Measurements from ENCODE around the gene USH2A. TPM values are rescaled to one million over a fixed set of nuclear protein-coding genes. Genes with fewer than 3 reads are reported as not detected.
"Not testable (repeated sequence)": the region's sequence is repeated elsewhere in the genome, so short reads cannot be mapped to it uniquely, and the experiment has no call there.

USH2A gene
- polyA plus RNA-seq, 1 donor, result 0.05 TPM

GRCh38 chr1:216193839-216194443 lies 229.3 kb downstream of the USH2A start:
- no peak for DNase-seq

- DNase-seq, result no peak
These were observed 232.8 kb downstream of the USH2A start for GRCh38 chr1:216190438-216190837.

- no peak for DNase-seq
These were observed 236.4 kb downstream of the USH2A start for GRCh38 chr1:216186816-216187215.

GRCh38 chr1:216186141-216186540 lies 237.1 kb downstream of the USH2A start:
- no peak for DNase-seq

- DNase-seq, result no peak
These were observed 239.0 kb downstream of the USH2A start for GRCh38 chr1:216184126-216184680.

- no peak for DNase-seq
These were observed 239.8 kb downstream of the USH2A start for GRCh38 chr1:216183454-216183853.

DNA sequence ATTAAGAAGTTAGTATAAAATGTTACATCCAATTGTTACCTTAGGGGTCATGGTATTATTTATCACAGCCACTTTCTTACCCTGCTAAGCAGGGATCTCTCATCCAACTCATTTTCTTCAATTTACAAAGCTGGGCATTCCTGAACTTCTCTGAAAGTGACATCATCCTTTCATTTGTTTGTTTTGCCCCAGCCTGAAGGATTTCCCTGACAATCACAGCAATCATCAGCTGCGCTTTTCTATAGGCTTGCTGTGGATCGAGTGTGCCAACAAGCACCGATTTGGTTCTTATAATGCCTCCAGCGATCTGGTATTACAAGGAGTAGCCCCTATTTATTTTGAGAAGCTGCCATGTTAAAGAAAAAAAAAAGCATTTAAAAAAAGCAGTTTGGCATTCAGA lies 240.2 kb downstream of the USH2A start:
- no peak for DNase-seq

- DNase-seq, result no peak
These were observed 241.7 kb downstream of the USH2A start for GRCh38 chr1:216181590-216181989.

GRCh38 chr1:216178281-216178680 lies 245.0 kb downstream of the USH2A start:
- peak; percentile 36 for DNase-seq

GRCh38 chr1:216176970-216177369 lies 246.3 kb downstream of the USH2A start:
- DNase-seq, result no peak

GRCh38 chr1:216175714-216176113 lies 247.5 kb downstream of the USH2A start:
- DNase-seq, result no peak

- peak; percentile 74 for DNase-seq
These were observed 249.8 kb downstream of the USH2A start for GRCh38 chr1:216173376-216173995.

DNA sequence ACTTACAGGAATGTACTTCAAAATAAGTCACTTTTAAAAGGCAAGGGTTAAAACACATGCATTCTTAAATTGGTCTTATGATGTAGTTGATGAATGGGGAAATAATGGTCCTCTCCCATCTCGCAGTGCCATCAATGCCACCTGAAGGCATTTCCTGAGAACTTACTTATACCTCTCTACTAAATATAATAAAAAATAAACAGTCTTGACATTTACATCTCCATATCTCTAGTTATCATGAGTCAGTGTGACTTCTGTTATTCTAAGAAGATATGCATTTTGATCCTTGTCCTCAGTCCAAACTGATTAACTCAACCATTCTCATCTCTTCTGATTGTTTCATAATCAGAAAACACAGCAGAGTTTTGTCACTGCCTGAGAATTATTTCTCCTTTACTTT lies 253.9 kb downstream of the USH2A start:
- DNase-seq, result no peak

GRCh38 chr1:216168546-216168945 lies 254.7 kb downstream of the USH2A start:
- DNase-seq, result no peak

DNA sequence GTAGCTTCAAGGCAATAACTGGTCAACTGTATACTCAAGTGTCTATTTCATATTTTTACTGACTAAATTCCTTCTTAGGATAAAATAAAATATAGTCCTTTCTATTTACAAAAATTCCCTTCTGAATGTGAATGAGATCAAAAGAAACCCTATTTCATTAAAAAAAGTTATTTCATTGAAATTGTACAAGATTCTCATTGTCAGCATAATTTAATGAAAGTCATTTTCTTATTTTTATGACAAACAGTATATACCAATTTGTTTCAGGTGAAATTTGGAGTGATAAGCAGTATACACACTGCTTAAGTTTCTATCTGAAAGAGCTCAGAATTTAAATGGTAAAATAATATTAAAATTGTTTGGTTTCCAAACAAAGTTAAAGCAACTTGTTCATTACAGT lies 269.2 kb downstream of the USH2A start:
- no peak for DNase-seq

GRCh38 chr1:216153130-216153529 lies 270.1 kb downstream of the USH2A start:
- DNase-seq, result no peak

DNA sequence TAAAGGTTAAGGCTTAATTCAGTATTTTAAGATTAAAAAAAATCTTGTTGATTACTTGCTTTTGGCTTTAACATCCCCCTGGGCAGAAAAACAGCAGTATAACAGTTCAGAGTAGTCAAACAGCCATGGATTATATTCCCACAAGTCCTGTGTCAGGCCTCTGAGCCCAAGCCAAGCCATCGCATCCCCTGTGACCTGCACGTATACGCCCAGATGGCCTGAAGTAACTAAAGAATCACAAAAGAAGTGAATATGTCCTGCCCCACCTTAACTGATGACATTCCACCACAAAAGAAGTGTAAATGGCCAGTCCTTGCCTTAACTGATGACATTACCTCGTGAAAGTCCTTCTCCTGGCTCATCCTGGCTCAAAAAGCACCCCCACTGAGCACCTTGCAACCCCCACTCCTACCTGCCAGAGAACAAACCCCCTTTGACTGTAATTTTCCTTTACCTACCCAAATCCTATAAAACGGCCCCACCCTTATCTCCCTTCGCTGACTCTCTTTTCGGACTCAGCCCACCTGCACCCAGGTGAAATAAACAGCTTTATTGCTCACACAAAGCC lies 277.7 kb downstream of the USH2A start:
- not testable (repeated sequence) for DNase-seq

- no peak for DNase-seq
These were observed 278.4 kb downstream of the USH2A start for GRCh38 chr1:216144661-216145450.

DNA sequence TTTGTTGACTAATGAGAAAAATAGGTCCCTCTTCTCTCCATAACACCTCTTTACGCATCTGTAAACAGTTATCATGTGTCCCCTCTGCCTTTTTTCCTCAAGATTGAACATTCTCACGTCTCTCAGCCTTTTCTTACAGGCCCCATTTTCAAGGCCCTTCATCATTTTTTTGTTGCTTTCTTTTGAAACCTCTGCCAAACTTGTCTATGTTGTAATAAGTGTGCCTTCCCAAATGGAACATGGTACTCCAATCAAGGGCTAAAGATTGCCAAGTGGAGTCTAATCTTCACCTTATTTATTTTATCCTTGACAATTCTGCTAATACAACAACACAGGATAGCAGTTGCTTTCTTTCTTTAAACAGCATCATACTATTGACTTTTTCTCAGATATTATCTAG lies 280.3 kb downstream of the USH2A start:
- DNase-seq, result no peak

DNA sequence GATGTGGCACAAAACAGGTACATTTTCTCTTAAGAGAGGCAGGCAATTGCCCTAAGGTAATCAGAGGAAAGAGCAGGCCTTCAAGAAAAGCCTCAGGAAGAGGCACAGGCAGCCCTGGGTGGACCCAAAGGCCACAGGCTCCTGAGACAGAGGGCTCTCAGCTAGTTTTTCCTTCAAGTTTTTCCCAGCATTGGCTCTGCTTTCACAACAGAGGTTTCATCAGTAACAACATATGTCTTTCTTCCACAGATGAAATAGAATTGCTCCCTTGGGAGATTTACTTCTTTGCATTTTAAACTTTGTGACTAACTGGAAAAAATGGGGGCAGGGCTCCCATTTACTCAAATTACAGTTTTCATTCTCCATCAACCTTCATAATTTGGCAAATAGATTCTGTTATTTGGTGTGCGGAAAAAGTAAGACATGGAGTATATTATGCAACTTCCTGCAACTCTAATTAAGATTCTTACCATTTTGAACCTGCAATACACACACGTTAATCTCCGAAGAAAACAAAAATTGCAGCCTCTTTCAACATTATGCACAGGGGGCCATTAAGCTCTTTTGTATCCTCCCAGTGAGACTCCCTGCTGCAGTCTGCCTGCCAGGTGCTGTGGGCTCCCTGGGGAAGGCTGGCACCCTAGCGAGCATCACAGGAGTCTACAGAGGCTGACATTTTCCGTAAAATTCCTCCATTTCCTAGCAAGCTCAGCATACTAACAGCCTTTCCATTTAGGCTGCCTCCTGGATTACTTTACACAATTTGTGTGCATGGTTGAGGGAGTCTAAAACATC lies 282.3 kb downstream of the USH2A start:
- DNase-seq, result peak; percentile 34

- no peak for DNase-seq
These were observed 299.0 kb downstream of the USH2A start for GRCh38 chr1:216124192-216124781.
